SU-DHL-6 (cell line): ENCODE measurements around the gene MTA3.

Source experiments
- EZH2phosphoT487 ChIP-seq: fragments of 200-600 bp; sonication (generic), shearing (Covaris generic); conservative IDR thresholded peaks from 2 replicates; pipeline ENCODE4 v1.6.1; 2018; ENCODE audit warnings: mild to moderate bottlenecking, antibody characterized with exemption, low read length, moderate library complexity, mixed read lengths
- TF ChIP-seq, protein P1 (sequence below): fragments of 200-600 bp; sonication (generic); IDR thresholded peaks from one replicate; pipeline ENCODE4 v1.5.1; 2017; ENCODE audit warnings: antibody characterized with exemption, mild to moderate bottlenecking, low read length, moderate library complexity; ENCODE audit not compliant: insufficient read depth, poor library complexity, severe bottlenecking

DNA sequence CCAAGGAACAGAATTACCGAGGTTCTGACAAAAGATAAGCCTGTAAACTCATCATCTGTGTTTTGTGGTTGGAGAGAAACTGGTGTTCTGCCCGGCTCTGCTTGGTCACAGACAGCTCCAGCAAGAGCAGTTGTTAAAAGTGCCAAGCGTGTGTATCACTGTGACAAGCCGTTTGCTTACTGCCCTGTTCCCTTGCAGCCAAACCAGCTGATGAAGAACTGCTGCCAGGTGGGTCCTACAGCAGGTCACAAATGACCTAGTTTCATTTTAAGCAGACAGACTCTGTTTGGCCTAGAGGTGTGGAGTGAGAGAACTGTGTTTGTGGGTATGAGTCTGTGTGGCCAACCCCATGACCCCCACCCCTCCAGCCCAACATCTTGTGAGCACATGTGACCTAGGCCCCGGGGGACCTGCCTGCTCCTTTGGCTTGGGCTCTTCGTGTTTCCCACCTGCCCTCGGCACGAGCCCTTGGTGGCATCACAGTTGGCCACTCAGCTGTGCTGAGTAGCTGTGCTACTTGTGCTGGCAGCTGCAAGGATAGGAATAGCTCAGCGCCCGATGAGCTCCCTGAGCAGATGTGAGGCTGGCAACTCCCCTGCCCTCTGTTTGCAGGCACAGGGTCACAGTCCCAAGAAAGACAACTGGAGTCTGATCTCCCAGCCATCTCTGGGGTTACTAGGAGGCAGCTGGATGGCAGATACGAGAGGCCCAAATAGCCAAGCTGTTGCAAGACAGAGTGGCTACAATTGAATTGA lies 185.8 kb downstream of the MTA3 start:
- TF ChIP-seq, protein P1, sequence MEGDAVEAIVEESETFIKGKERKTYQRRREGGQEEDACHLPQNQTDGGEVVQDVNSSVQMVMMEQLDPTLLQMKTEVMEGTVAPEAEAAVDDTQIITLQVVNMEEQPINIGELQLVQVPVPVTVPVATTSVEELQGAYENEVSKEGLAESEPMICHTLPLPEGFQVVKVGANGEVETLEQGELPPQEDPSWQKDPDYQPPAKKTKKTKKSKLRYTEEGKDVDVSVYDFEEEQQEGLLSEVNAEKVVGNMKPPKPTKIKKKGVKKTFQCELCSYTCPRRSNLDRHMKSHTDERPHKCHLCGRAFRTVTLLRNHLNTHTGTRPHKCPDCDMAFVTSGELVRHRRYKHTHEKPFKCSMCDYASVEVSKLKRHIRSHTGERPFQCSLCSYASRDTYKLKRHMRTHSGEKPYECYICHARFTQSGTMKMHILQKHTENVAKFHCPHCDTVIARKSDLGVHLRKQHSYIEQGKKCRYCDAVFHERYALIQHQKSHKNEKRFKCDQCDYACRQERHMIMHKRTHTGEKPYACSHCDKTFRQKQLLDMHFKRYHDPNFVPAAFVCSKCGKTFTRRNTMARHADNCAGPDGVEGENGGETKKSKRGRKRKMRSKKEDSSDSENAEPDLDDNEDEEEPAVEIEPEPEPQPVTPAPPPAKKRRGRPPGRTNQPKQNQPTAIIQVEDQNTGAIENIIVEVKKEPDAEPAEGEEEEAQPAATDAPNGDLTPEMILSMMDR: no peak
- TF ChIP-seq EZH2phosphoT487: no peak
